Fibroblast of pulmonary artery (primary cell): ENCODE results near the gene PTMA.

Experiments
- DNase-seq: peaks from one replicate; pipeline ENCODE4 v3.0.0-alpha.2; 2010; ENCODE audit warnings: low read depth
- H3K4me3 ChIP-seq: replicated peaks from 2 replicates; pipeline ENCODE4 v1.5.1; 2011; ENCODE audit warnings: low read depth, mild to moderate bottlenecking, control low read depth, low read length, moderate library complexity
- CTCF ChIP-seq: IDR thresholded peaks from 2 replicates; pipeline ENCODE4 v1.5.1; 2011; ENCODE audit warnings: mild to moderate bottlenecking, control low read depth, low read length, inconsistent platforms; ENCODE audit errors: missing control alignments

The PTMA gene

GRCh38 chr2:231668981-231669380 is 39.3 kb upstream of the PTMA start:
- DNase-seq: no peak
- no peak for TF ChIP-seq CTCF
- no peak overlapping the region for H3K4me3 ChIP-seq

- DNase-seq: no peak
- no peak overlapping the region for H3K4me3 ChIP-seq
- TF ChIP-seq CTCF: no peak
Measured at GRCh38 chr2:231671270-231672050, 36.9 kb upstream of the PTMA start.

GRCh38 chr2:231672617-231673347 is 35.5 kb upstream of the PTMA start:
- peak; percentile 41 for TF ChIP-seq CTCF
- H3K4me3 ChIP-seq: no peak overlapping the region
- DNase-seq: peak; percentile 53

GRCh38 chr2:231673348-231673770 is 35.0 kb upstream of the PTMA start:
- TF ChIP-seq CTCF: no peak
- peak; percentile 43 for DNase-seq

GRCh38 chr2:231674587-231675338 is 33.6 kb upstream of the PTMA start:
- peak; percentile 54 for DNase-seq
- no peak overlapping the region for H3K4me3 ChIP-seq
- TF ChIP-seq CTCF: peak; percentile 86

More at GRCh38 chr2:231673348-231673770, 35.0 kb upstream of the PTMA start:
- H3K4me3 ChIP-seq: no peak overlapping the region

GRCh38 chr2:231676243-231676642 is 32.1 kb upstream of the PTMA start:
- H3K4me3 ChIP-seq: no peak overlapping the region
- TF ChIP-seq CTCF: no peak
- no peak for DNase-seq
